Upper lobe of left lung (tissue), 6 donors: ENCODE results near the gene CRTC1. TPM values are rescaled to one million over a fixed set of nuclear protein-coding genes. Genes with fewer than 3 reads are reported as not detected.

ENCODE experiments used
- ATAC-seq, 2 donors: fragments of 200-7000 bp; cut with Tn5 transposase; one replicate each; pipeline ENCODE4 v1.9.1; 2022; ENCODE audit warnings: mild to moderate bottlenecking in 2 of 2, moderate library complexity in 2 of 2; ENCODE audit not compliant: low FRiP score in 2 of 2
- DNase-seq, 2 donors: peaks; one replicate each; pipeline ENCODE4 v3.0.0-alpha.2; 2019 to 2020
- H3K27ac ChIP-seq, 4 donors: fragments of 200-600 bp; sonication (generic); one replicate each; pipeline ENCODE4 v1.5.1; 2016 to 2019
- H3K27me3 ChIP-seq, 4 donors: fragments of 200-600 bp; sonication (generic); one replicate each; pipeline ENCODE4 v1.5.1; 2017 to 2019
- H3K36me3 ChIP-seq, 4 donors: fragments of 200-600 bp; sonication (generic); one replicate each; pipeline ENCODE4 v1.5.1; 2016 to 2019
- H3K4me1 ChIP-seq, 4 donors: fragments of 200-600 bp; sonication (generic); one replicate each; pipeline ENCODE4 v1.5.1; 2018 to 2019
- H3K4me3 ChIP-seq, 4 donors: fragments of 200-600 bp; sonication (generic); one replicate each; pipeline ENCODE4 v1.5.1; 2017 to 2019; ENCODE audit warnings: mild to moderate bottlenecking in 2 of 4, moderate library complexity in 1 of 4
- H3K9me3 ChIP-seq, 4 donors: fragments of 200-600 bp; sonication (generic); one replicate each; pipeline ENCODE4 v1.5.1; 2018 to 2019
- CTCF ChIP-seq, 6 experiments: fragments of 450-650 bp in 4 of 6; fragments of 200-600 bp in 2 of 6; sonication (generic) in 2 of 6; IDR thresholded peaks; one replicate each; pipeline ENCODE4 v1.5.1; 2016 to 2019; ENCODE audit warnings: antibody characterized with exemption in 6 of 6
- EP300 ChIP-seq, 4 donors: sonication (generic); formaldehyde crosslinking; IDR thresholded peaks; one replicate each; pipeline ENCODE4 v1.5.1; 2017; ENCODE audit warnings: antibody characterized with exemption in 4 of 4, control low read depth in 2 of 4
- POLR2A ChIP-seq, 4 donors: fragments of 450-650 bp; IDR thresholded peaks; one replicate each; pipeline ENCODE4 v1.5.1; 2016 to 2017; ENCODE audit warnings: antibody characterized with exemption in 4 of 4, mild to moderate bottlenecking in 2 of 4
- POLR2AphosphoS5 ChIP-seq, 2 donors: sonication (generic); formaldehyde crosslinking; IDR thresholded peaks; one replicate each; pipeline ENCODE4 v1.5.1; 2017; ENCODE audit warnings: antibody characterized with exemption in 2 of 2
- WGBS, 2 donors: methylation state at CpG; one replicate each; pipeline ENCODE4 v1.1.5; 2017 to 2018; 5-methylcytosine and 5-hydroxymethylcytosine counted together
- total RNA-seq, 6 donors: library from RNA; depleted of rRNA in 4 of 6; stranded (reverse); fragments of >200 nt in 4 of 6; gene quantifications; one replicate each; pipeline versions ENCODE4 v1.1.0 to v1.2.1, GENCODE V29; 2016 to 2021
- donor health status: DM: no; HTN: no; CAD: no; lungs with moderate emphysema.
- donor health status: DM: no; HTN: yes; CAD: no; lungs with severe emphysema.

Gene CRTC1
- total RNA-seq, 6 donors from 2014 or later, result 5.9 to 27.2 (median 15.6) TPM

- H3K27ac ChIP-seq, result peak overlapping the region in 3 of 4 donors; percentile 71 to 85 (median 84)
- no peak for ATAC-seq
- no peak for TF ChIP-seq POLR2A (IDR thresholded peaks at IDR 0.05)
- TF ChIP-seq POLR2AphosphoS5 (IDR thresholded peaks at IDR 0.05), result no peak
- TF ChIP-seq CTCF (IDR thresholded peaks at IDR 0.05), result no peak
- TF ChIP-seq EP300 (IDR thresholded peaks at IDR 0.05), result no peak
- WGBS, 2 donors, result 83 to 88% methylated on average over 4 to 6 of the region's 6 CpGs
- H3K9me3 ChIP-seq, result no peaks in the 10 kb centered on the region
- peaks cover 22 to 30% (median 24%) of the 10 kb centered on the region in 4 donors for H3K4me1 ChIP-seq
- no peak overlapping the region for H3K4me3 ChIP-seq
- H3K27me3 ChIP-seq, result no peaks in the 10 kb centered on the region
- no peaks in the 10 kb centered on the region for H3K36me3 ChIP-seq
- no peak for DNase-seq
These were observed 31.7 kb upstream of the CRTC1 start for GRCh38 chr19:18651733-18652132.

GRCh38 chr19:18653853-18654252 lies 29.6 kb upstream of the CRTC1 start:
- Histone ChIP-seq H3K36me3 (no peaks in the 10 kb centered on the region), H3K9me3 (no peaks in the 10 kb centered on the region), H3K27ac (no peak overlapping the region), H3K27me3 (no peaks in the 10 kb centered on the region), H3K4me1 (peaks cover 16 to 26% (median 20%) of the 10 kb centered on the region in 4 donors), H3K4me3 (no peak overlapping the region)
- WGBS, 2 donors, result 67 to 93% methylated on average over 1 of the region's 1 CpG
- TF ChIP-seq CTCF (IDR thresholded peaks at IDR 0.05) (no peak), EP300 (IDR thresholded peaks at IDR 0.05) (no peak), POLR2A (IDR thresholded peaks at IDR 0.05) (no peak), POLR2AphosphoS5 (IDR thresholded peaks at IDR 0.05) (no peak)
- no peak for ATAC-seq
- DNase-seq, result no peak

GRCh38 chr19:18654469-18654868 lies 29.0 kb upstream of the CRTC1 start:
- Histone ChIP-seq H3K27me3 (no peaks in the 10 kb centered on the region), H3K4me1 (peaks cover 10 to 26% (median 15%) of the 10 kb centered on the region in 4 donors), H3K9me3 (no peaks in the 10 kb centered on the region), H3K4me3 (no peak overlapping the region), H3K27ac (no peak overlapping the region), H3K36me3 (no peaks in the 10 kb centered on the region)
- no peak for ATAC-seq
- TF ChIP-seq EP300 (IDR thresholded peaks at IDR 0.05), result no peak
- no peak for DNase-seq
- 97% methylated on average over 7 of the region's 7 CpGs for WGBS, 2 donors

GRCh38 chr19:18655173-18655844 lies 28.2 kb upstream of the CRTC1 start:
- Histone ChIP-seq H3K27me3 (no peaks in the 10 kb centered on the region), H3K36me3 (no peaks in the 10 kb centered on the region), H3K4me3 (no peak overlapping the region), H3K27ac (no peak overlapping the region), H3K9me3 (no peaks in the 10 kb centered on the region), H3K4me1 (peaks cover 5 to 24% (median 13%) of the 10 kb centered on the region in 4 donors)
- WGBS, 2 donors, result 94 to 97% methylated on average over 5 to 13 of the region's 13 CpGs
- no peak for TF ChIP-seq CTCF (IDR thresholded peaks at IDR 0.05)
- no peak for TF ChIP-seq POLR2A (IDR thresholded peaks at IDR 0.05)
- no peak for TF ChIP-seq EP300 (IDR thresholded peaks at IDR 0.05)
- no peak for TF ChIP-seq POLR2AphosphoS5 (IDR thresholded peaks at IDR 0.05)
- ATAC-seq (no peak), DNase-seq (no peak)

GRCh38 chr19:18656337-18657086 lies 27.0 kb upstream of the CRTC1 start:
- WGBS, 2 donors, result 83 to 91% methylated on average over 12 of the region's 19 CpGs
- no peak for TF ChIP-seq POLR2AphosphoS5 (IDR thresholded peaks at IDR 0.05)
- TF ChIP-seq POLR2A (IDR thresholded peaks at IDR 0.05), result no peak
- no peak for TF ChIP-seq EP300 (IDR thresholded peaks at IDR 0.05)
- TF ChIP-seq CTCF (IDR thresholded peaks at IDR 0.05), result no peak
- Histone ChIP-seq H3K36me3 (peaks cover 0 to 1% (median 0%) of the 10 kb centered on the region in 4 donors), H3K27me3 (no peaks in the 10 kb centered on the region), H3K27ac (no peak overlapping the region), H3K4me3 (no peak overlapping the region), H3K4me1 (peaks cover 6 to 24% (median 9%) of the 10 kb centered on the region in 4 donors), H3K9me3 (no peaks in the 10 kb centered on the region)
- DNase-seq (no peak), ATAC-seq (no peak)
